Retinal pigment epithelial cell (primary cell): Measurements from ENCODE around the gene RAVER2.
A peak's percentile ranks its signal among the peaks of the same experiment; 100 is the strongest.
"Not testable (repeated sequence)": the region's sequence is repeated elsewhere in the genome, so short reads cannot be mapped to it uniquely, and the experiment has no call there.

ENCODE experiments used
- DNase-seq: peaks from one replicate; pipeline ENCODE4 v3.0.0-alpha.2; 2010; ENCODE audit warnings: low read depth
- H3K4me3 ChIP-seq: 2 replicates; pipeline ENCODE4 v1.5.1; 2011; ENCODE audit warnings: mild to moderate bottlenecking, low read length, control low read depth, moderate library complexity
- TF ChIP-seq, protein P1 (sequence below): conservative IDR thresholded peaks from 2 replicates; pipeline ENCODE4 v1.5.1; 2011; ENCODE audit warnings: low read depth, low read length, control low read depth, inconsistent platforms

Gene RAVER2

DNA sequence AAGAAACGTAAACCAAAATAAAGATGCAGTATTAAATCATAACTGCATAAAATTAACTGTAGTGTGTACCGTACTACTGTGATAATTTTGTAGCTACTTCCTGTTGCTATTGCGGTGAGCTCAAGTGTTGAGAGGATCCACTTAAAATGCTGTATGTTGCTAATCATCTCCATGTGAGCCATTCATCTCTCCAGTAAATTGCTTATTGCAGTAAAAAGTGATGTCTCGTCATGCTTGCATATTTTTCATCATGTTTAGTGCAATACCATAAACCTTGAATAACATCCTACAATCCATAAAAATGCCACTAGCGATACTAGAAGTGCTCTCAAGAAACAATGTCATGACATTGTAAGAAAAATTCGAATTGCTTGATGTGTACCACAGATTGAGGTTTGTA is 66.3 kb downstream of the RAVER2 start:
- DNase-seq = no peak
- TF ChIP-seq, protein P1, sequence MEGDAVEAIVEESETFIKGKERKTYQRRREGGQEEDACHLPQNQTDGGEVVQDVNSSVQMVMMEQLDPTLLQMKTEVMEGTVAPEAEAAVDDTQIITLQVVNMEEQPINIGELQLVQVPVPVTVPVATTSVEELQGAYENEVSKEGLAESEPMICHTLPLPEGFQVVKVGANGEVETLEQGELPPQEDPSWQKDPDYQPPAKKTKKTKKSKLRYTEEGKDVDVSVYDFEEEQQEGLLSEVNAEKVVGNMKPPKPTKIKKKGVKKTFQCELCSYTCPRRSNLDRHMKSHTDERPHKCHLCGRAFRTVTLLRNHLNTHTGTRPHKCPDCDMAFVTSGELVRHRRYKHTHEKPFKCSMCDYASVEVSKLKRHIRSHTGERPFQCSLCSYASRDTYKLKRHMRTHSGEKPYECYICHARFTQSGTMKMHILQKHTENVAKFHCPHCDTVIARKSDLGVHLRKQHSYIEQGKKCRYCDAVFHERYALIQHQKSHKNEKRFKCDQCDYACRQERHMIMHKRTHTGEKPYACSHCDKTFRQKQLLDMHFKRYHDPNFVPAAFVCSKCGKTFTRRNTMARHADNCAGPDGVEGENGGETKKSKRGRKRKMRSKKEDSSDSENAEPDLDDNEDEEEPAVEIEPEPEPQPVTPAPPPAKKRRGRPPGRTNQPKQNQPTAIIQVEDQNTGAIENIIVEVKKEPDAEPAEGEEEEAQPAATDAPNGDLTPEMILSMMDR = no peak
- no peak overlapping the region for H3K4me3 ChIP-seq

DNA sequence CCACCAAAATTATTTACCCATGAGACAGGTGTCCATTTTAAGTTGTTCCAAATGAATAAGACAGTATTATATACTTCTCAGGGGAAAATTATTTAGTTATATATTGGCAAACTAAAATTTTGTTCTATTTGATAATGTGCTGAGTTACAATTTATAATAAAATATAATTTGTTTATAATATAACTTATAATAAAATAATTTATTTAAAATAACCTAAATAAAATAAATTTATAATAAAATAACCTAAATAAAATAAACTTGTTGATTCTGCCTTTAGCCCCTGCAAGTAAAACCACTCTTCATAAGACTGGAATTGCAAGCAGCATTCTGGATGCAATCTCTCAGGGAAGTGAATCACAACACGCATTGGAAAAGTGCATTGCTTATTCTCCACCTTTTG is 69.6 kb downstream of the RAVER2 start:
- no peak for DNase-seq
- TF ChIP-seq, protein P1 = no peak
- no peak overlapping the region for H3K4me3 ChIP-seq

DNA sequence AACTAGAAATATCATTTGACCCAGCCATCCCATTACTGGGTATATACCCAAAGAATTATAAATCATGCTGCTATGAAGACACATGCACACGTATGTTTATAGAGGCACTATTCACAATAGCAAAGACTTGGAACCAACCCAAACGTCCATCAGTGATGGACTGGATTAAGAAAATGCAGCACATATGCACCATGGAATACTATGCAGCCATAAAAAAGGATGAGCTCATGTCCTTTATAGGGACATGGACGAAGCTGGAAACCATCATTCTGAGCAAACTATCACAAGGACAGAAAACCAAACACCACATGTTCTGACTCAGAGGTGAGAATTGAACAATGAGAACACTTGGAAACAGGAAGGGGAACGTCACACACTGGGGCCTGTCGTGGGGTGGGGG is 72.5 kb downstream of the RAVER2 start:
- not testable (repeated sequence) for DNase-seq, H3K4me3 ChIP-seq

DNA sequence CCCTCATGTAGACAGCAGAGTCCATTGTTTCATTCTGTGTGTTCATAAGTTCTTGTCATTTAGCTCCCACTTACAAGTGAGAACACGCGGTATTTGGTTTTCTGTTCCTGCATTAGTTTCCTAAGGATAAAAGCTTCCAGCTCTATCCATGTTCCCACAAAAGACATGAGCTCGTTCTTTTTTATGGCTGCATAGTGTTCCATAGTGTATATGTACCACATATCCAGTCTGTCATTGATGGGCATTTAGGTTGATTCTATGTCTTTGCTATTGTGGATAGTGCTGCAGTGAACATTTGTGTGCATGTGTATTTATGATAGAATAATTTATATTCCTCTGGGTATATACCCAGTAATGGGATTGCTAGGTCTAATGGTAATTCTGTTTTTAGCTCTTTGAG is 75.7 kb downstream of the RAVER2 start:
- H3K4me3 ChIP-seq, DNase-seq: not testable (repeated sequence)

DNA sequence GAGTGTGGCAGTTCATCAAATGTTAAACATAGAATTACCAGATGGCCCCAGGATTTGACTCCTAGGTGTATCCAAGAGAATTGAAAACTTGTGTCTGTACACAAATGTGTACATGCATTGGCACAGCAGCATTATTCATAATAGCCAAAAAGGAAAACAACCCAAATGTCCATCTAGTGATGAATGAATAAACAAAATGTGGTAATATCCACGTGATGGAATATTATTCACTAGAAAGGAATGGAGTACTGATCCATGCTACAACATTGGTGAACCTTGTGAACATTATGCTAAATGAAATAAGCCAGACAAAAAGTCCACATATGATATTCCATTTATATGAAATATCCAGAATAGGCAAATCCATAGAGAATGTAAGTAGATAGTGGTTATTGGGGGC is 77.7 kb downstream of the RAVER2 start:
- TF ChIP-seq, protein P1 = no peak

DNA sequence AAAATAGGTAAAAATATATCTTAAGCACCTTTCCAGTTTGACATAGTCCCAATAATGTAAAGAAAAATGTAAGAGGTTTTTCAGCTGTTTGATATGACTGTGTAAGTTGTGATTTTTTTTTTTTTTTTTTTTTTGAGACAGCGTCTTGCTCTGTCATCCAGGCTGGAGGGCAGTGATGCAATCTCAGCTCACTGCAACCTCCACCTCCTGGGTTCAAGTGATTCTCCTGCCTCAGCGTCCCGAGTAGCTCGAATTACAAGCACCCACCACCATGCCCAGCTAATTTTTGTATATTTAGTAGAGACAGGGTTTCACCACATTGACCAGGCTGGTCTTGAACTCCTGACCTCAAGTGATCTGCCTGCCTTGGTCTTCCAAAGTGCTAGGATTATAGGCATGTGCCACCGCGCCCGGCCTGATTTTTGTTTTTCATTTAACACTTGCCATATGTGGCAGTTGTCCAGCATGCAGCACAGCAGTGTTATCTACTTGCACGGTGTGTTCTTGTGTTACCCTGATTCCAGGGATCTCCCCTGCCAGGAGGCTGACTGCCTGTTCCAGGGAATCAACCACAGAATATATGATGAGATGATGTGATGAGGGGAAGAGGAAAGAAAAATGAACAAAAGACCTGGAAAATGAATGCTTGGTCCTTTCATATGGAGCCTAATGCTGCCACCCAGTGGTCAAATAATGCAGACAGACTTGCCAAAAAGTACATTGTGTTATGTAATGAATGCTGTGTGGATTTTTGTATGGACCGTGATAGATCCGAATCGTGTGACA is 79.0 kb downstream of the RAVER2 start:
- DNase-seq = peak; percentile 46
- no peak overlapping the region for H3K4me3 ChIP-seq
- TF ChIP-seq, protein P1 = peak; percentile 76

More for the DNA sequence above, 77.7 kb downstream of the RAVER2 start:
- no peak for DNase-seq
- H3K4me3 ChIP-seq = no peak overlapping the region

DNA sequence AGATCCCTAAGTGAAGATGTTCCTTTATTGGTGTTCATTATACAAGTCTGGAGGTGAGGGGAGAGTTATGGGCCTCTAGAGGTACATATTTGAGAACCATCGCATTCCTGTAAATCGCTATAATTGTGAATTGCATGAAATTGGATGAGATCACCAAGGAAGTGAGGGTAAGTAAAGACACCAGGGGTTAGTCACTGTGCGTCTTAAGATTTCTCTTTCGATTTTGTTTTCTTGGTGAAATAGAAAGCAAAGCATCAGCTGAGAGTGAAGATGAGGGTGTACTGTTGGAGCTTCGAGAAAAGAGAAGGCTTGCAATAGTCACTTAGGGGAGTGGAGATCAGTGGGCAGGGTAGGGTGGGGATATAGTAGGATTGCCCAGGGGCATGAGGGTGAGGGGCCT is 82.1 kb downstream of the RAVER2 start:
- DNase-seq = no peak
- TF ChIP-seq, protein P1 = no peak
- no peak overlapping the region for H3K4me3 ChIP-seq

DNA sequence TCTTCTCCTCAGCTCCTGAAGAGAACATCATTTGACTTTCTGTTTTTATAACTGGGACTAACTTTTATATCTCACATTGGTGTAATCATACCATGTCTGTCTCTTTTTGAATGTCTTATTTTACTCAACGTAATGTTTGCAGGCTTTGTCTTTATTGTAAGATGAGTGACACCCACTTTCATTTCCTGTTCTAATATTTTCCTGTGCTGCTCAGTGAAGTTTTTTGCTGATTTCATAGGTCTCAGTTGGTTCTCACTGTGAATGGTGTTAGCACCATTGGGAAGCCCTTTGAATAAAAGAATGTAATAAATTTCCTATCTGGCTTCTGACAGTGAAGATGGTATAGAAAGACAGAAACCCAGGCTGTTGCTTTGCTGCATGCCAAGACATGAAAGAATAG is 84.0 kb downstream of the RAVER2 start:
- H3K4me3 ChIP-seq = no peak overlapping the region
- TF ChIP-seq, protein P1 = no peak
- DNase-seq = no peak
